T-helper 1 cell treated with Interleukin-12 subunit alpha and Interleukin-12 subunit beta and Interleukin-4 antibody, amounts not matched to agents 30 ng/mL and 1 ng/mL, for 36 hours (primary cell): Measurements from ENCODE around the gene GOPC. TPM values are rescaled to one million over a fixed set of nuclear protein-coding genes. Genes with fewer than 3 reads are reported as not detected.

Experiments used
- intact Hi-C: fragments of 100-400 bp; cut with micrococcal nuclease; formaldehyde crosslinking; loops from one replicate; pipeline ENCODE4 v1.15.1; 2024
- total RNA-seq: library from RNA; stranded (reverse); gene quantifications from 2 replicates; pipeline ENCODE4 v1.2.3, GENCODE V29; 2022

GOPC gene
- total RNA-seq, 1 donor from 2014 or later: 26.7 TPM

GRCh38 chr6:117550618-117551242, 51.6 kb downstream of the GOPC start:
- intact Hi-C loops: no loop called here

- intact Hi-C loops: no loop called here
Observed at GRCh38 chr6:117550078-117550600, 52.2 kb downstream of the GOPC start.

GRCh38 chr6:117549611-117550010, 52.7 kb downstream of the GOPC start:
- intact Hi-C loops: loop anchor here (1.0 to 2.0 kb wide), 5 partner anchors 19 to 1527 kb away; partner anchors contain the start of genes DCBLD1 and NUS1

GRCh38 chr6:117548797-117549301, 53.5 kb downstream of the GOPC start:
- intact Hi-C loops: loop anchor here (1.0 to 2.0 kb wide), 8 partner anchors 7 to 1528 kb away; partner anchors contain the start of genes DCBLD1, GOPC and NUS1

- intact Hi-C loops: loop anchor here (1.0 to 2.0 kb wide), 7 partner anchors 8 to 1529 kb away; partner anchors contain the start of genes GOPC and NUS1
Observed at GRCh38 chr6:117547688-117548621, 54.4 kb downstream of the GOPC start.

- intact Hi-C loops: no loop called here
Observed at GRCh38 chr6:117546674-117547073, 55.6 kb downstream of the GOPC start.

- intact Hi-C loops: no loop called here
Observed at GRCh38 chr6:117545161-117545595, 57.1 kb downstream of the GOPC start.

- intact Hi-C loops: no loop called here
Observed at GRCh38 chr6:117544716-117545115, 57.6 kb downstream of the GOPC start.

- intact Hi-C loops: no loop called here
Observed at GRCh38 chr6:117542493-117542892, 59.8 kb downstream of the GOPC start.

GRCh38 chr6:117540670-117541069, 61.6 kb downstream of the GOPC start:
- intact Hi-C loops: no loop called here

- intact Hi-C loops: no loop called here
Observed at GRCh38 chr6:117538615-117539014, 63.7 kb downstream of the GOPC start.

GRCh38 chr6:117536317-117536716, 66.0 kb downstream of the GOPC start:
- intact Hi-C loops: no loop called here

GRCh38 chr6:117534974-117535373, 67.3 kb downstream of the GOPC start:
- intact Hi-C loops: no loop called here

GRCh38 chr6:117533775-117534174, 68.5 kb downstream of the GOPC start:
- intact Hi-C loops: no loop called here

GRCh38 chr6:117531809-117532725, 70.2 kb downstream of the GOPC start:
- intact Hi-C loops: no loop called here

GRCh38 chr6:117531346-117531745, 71.0 kb downstream of the GOPC start:
- intact Hi-C loops: no loop called here

GRCh38 chr6:117530467-117531242, 71.7 kb downstream of the GOPC start:
- intact Hi-C loops: no loop called here

GRCh38 chr6:117525607-117526006, 76.7 kb downstream of the GOPC start:
- intact Hi-C loops: no loop called here

GRCh38 chr6:117521791-117522502, 80.4 kb downstream of the GOPC start:
- intact Hi-C loops: no loop called here
